Measurements from ENCODE around the gene OR51E1. TPM values are rescaled to one million over a fixed set of nuclear protein-coding genes. Genes with fewer than 3 reads are reported as not detected.
A peak's percentile ranks its signal among the peaks of the same experiment; 100 is the strongest.

OR51E1 gene
- total and polyA plus RNA-seq, 3 experiments from 2014 or later = not detected

DNA sequence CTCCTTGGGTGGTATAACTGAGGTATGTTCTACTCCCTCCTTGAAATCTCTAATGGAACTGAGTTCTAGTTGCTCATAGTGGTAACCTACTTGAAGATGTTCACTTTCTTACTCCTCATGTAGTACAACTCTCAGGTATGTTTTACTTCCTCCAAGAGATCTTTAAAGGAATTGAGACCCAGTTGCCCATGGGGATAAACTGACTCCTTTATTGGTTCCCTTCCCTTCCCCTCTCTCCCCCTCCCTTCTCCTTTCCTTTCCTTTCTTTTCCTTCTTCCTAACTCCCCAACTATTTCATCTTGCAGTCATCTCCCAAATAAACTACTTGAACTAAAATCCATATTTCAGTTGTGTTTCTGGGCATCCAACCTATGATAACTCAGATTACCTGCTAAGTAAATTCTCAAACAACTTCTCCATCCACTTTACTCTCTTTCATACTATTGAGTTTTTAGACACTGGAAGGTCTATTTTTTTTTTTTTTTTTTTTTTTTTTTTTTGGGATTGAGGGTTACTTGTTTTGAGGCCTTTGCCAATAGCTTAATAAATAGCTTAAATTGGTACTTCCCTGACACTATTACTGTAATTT is 27.8 kb upstream of the OR51E1 start:
- Histone ChIP-seq H3K4me1 (ENCODE audit: insufficient read depth, low read length) (no peaks in the 10 kb centered on the region), H3K27ac (ENCODE audit: low read depth, low read length) (no peak overlapping the region), H3K36me3 (ENCODE audit: insufficient read depth, low read length) (no peaks in the 10 kb centered on the region), H3K9me3 (ENCODE audit: low read length) (no peaks in the 10 kb centered on the region), H3K4me3 (ENCODE audit: low read length) (no peak overlapping the region), H3K27me3 (ENCODE audit: insufficient read depth, low read length, poor library complexity, severe bottlenecking) (no peaks in the 10 kb centered on the region)
- Mint-ChIP-seq H3K9me3 (no peaks in the 10 kb centered on the region), H3K36me3 (peaks cover 0 to 8% (median 0%) of the 10 kb centered on the region in 3 donors), H3K4me3 (no peak overlapping the region), H3K4me1 (peaks cover 0 to 1% (median 0%) of the 10 kb centered on the region in 3 donors), H3K27ac (no peak overlapping the region), H3K27me3 (peaks cover 2 to 24% of the 10 kb centered on the region in 2 donors)
- POLR2A ChIA-PET = no interaction called here
- no peak for DNase-seq
- CTCF ChIA-PET = no interaction called here

DNA sequence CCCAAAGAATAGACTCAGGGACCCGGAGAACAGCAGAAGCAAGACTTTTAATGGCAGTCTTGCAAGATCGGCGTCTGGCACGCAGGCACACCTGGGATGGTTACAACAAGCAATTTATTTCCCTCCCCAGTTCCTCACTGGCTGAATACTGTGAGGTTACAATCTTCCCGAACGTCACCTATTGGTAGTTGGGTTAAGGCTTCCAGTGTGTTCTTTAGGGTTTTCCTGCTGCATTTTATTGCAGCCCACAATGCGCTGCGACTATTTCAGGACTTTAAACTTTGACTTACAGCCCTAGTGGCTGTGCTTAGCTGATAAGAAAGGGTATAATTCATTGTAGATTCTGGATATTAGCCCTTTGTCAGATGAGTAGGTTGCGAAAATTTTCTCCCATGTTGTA is 24.3 kb upstream of the OR51E1 start:
- Histone ChIP-seq H3K4me1 (ENCODE audit: insufficient read depth, low read length) (no peaks in the 10 kb centered on the region), H3K36me3 (ENCODE audit: insufficient read depth, low read length) (no peaks in the 10 kb centered on the region), H3K27me3 (ENCODE audit: insufficient read depth, low read length, poor library complexity, severe bottlenecking) (no peaks in the 10 kb centered on the region), H3K9me3 (ENCODE audit: low read length) (no peaks in the 10 kb centered on the region), H3K4me3 (ENCODE audit: low read length) (no peak overlapping the region), H3K27ac (ENCODE audit: low read depth, low read length) (no peak overlapping the region)
- H3K9me3 Mint-ChIP-seq = no peaks in the 10 kb centered on the region
- no peaks in the 10 kb centered on the region for H3K4me1 Mint-ChIP-seq
- peaks cover 4 to 33% of the 10 kb centered on the region in 2 donors for H3K27me3 Mint-ChIP-seq
- H3K36me3 Mint-ChIP-seq = peaks cover 0 to 9% (median 0%) of the 10 kb centered on the region in 3 donors
- no peak overlapping the region for H3K4me3 Mint-ChIP-seq
- DNase-seq = no peak
- H3K27ac Mint-ChIP-seq = no peak overlapping the region
- ChIA-PET CTCF (no interaction called here), POLR2A (no interaction called here)

DNA sequence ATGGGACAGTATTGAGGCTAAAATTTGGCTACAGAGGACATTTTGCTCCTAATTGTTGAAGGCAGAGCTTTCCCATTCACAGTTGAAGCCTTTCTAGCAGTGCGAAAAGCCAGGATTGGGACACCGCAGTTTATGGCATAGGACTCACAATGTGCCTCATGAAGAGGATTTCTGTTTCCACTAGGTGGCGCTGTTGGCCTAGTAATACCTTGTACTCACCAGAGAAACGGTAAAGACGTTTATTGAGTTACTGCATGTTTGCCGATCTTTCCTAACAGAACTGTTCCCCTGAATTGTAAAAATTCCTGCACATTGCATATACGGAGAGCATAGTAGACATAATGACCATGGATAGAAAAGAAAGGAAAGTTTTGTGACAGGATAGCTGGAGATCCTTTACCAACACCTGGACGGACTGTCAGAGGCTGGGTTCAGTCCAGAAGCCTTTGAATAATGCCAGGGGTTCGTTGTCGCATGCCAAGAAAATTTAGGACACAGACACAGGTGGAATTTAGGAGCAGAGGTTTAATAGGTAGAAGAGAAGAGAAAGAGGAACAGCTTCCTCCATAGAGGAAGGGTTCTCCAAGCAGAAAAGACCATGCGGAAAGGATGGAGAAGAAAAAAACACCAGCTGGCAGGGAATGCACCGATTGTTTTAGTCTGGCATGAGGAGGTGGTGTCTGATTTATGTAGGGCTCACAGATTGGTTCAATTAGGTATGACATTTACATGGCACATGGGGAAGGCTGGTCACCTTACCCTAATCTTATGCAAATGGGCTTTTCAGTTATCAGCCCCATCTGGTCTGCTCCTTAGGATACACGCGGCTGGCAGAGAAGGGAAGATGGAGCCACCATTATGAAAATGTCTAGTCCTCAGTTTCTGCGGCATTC is 17.3 kb upstream of the OR51E1 start:
- ChIA-PET CTCF (interaction anchor here (1.9 kb wide), 2 partner anchors 10 to 14 kb away, joined by 3 to 10 read pairs; partner anchors contain the start of gene OR51D1), POLR2A (no interaction called here)
- Mint-ChIP-seq H3K27me3 (peaks cover 37 to 55% of the 10 kb centered on the region in 2 donors), H3K4me1 (no peaks in the 10 kb centered on the region), H3K9me3 (peaks cover 10 to 27% (median 16%) of the 10 kb centered on the region in 5 donors), H3K27ac (no peak overlapping the region), H3K4me3 (no peak overlapping the region), H3K36me3 (peaks cover 0 to 25% (median 3%) of the 10 kb centered on the region in 3 donors)
- Histone ChIP-seq H3K4me1 (ENCODE audit: insufficient read depth, low read length) (no peaks in the 10 kb centered on the region), H3K9me3 (ENCODE audit: low read length) (peaks cover 6% of the 10 kb centered on the region), H3K27me3 (ENCODE audit: insufficient read depth, low read length, poor library complexity, severe bottlenecking) (no peaks in the 10 kb centered on the region), H3K4me3 (ENCODE audit: low read length) (no peak overlapping the region), H3K27ac (ENCODE audit: low read depth, low read length) (no peak overlapping the region), H3K36me3 (ENCODE audit: insufficient read depth, low read length) (no peaks in the 10 kb centered on the region)
- DNase-seq = peak in 3 of 5 donors; percentile 12 to 64 (median 24)

DNA sequence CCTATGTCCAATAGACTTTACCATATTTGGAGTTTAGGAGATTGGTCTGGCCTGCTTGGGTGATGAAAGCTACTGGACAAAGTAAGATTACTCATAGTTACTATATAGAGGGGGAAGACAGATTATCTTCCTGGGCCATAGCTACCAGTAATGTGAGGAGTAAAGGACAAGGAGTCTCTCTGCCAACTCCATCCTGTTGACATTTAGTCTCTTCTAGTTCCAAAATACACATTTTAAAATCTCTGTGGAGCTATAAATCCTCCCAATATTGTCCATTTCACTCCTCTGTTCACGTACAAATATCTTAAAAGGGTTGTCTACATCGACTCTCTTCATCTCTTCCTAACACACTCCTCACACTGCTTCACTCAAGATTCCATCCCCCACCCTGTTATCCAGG is 7.6 kb upstream of the OR51E1 start:
- CTCF ChIA-PET = interaction anchor here (0.7 to 3.8 kb wide), 11 partner anchors 7 to 1718 kb away, joined by 3 to 23 read pairs (median 4); partner anchors contain the start of genes OR52N2 and TRIM68

DNA sequence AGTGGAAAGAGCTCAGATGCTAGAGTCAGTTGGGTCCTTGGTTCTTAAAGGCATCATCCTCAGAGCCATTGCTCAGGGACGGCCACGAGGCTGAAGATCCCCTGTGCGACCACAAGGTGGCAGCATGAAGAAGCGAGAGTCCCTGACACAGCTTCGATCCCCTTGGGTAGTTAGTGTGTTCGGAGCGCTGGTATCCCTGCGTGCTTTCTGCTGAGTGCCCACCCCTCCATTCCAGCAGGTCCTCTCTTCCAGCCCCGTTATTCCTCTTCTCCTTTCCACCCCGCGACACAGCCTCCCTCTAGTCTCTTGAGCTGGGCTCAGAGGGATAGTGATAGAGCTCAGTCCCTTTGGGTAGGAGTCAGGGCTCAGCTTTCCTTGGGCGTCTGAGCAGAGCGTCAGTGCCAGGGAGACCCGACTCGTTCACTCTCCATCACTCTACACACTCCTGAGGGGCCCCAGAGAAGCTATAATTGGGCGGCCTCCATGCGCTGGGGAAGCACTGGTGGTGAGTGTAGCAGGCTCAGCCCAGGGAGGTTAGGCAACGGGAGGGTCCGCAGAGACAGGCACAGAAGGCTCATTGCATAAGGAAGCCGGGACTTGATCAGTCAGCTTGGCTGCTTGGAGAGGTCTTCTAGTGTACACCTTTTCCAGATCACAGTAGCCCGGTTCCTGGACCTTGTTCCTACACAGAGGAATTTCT is 6.7 kb upstream of the OR51E1 start, which contains the start of gene OR51D1:
OR51D1 (plus strand) TSS at position 516 of the 700 bp plus-strand sequence. CDS start 2,314 bp downstream, outside the sequence.
- H3K4me3 Mint-ChIP-seq = no peak within 1 kb of the TSS
- H3K27ac ChIP-seq (ENCODE audit: low read depth, low read length) = no peak within 1 kb of the TSS

More for the DNA sequence above, 7.6 kb upstream of the OR51E1 start:
- H3K4me1 ChIP-seq (ENCODE audit: insufficient read depth, low read length) = no peaks in the 10 kb centered on the region
- Mint-ChIP-seq H3K27ac (no peak overlapping the region), H3K27me3 (peaks cover 8 to 13% of the 10 kb centered on the region in 2 donors), H3K4me3 (no peak overlapping the region), H3K4me1 (no peaks in the 10 kb centered on the region), H3K36me3 (no peaks in the 10 kb centered on the region), H3K9me3 (no peaks in the 10 kb centered on the region)
- H3K27ac ChIP-seq (ENCODE audit: low read depth, low read length) = no peak overlapping the region
- H3K36me3 ChIP-seq (ENCODE audit: insufficient read depth, low read length) = no peaks in the 10 kb centered on the region
- no peak overlapping the region for H3K4me3 ChIP-seq (ENCODE audit: low read length)
- no peaks in the 10 kb centered on the region for H3K27me3 ChIP-seq (ENCODE audit: insufficient read depth, low read length, poor library complexity, severe bottlenecking)
- POLR2A ChIA-PET = no interaction called here
- DNase-seq = no peak
- no peaks in the 10 kb centered on the region for H3K9me3 ChIP-seq (ENCODE audit: low read length)

DNA sequence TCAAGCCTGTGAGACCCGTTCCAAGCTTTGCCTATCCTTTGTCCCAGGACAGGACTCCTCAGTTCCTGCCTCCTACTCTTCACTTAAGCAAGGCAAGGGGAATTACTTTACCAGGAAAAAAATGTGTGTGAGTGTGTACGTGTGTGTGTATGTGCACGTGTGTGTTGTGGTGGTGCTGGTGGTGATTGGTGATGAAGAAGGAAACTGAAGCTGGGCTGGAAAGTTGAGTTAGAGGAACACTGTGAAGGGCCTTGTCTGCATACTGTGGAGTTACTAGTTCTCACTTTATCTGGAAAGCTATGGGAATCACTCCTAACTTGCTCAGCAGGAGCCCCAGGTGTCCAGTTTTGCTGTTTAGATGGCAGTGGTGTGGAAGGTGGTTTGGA is 6.1 kb upstream of the OR51E1 start:
- ChIA-PET POLR2A (no interaction called here), CTCF (interaction anchor here (1.2 to 3.8 kb wide), 10 partner anchors 8 to 1716 kb away, joined by 3 to 23 read pairs (median 5); partner anchors contain the start of gene OR52N2)
- Histone ChIP-seq H3K9me3 (ENCODE audit: low read length) (no peaks in the 10 kb centered on the region), H3K27ac (ENCODE audit: low read depth, low read length) (no peak overlapping the region), H3K4me1 (ENCODE audit: insufficient read depth, low read length) (no peaks in the 10 kb centered on the region), H3K36me3 (ENCODE audit: insufficient read depth, low read length) (no peaks in the 10 kb centered on the region), H3K27me3 (ENCODE audit: insufficient read depth, low read length, poor library complexity, severe bottlenecking) (no peaks in the 10 kb centered on the region), H3K4me3 (ENCODE audit: low read length) (no peak overlapping the region)
- Mint-ChIP-seq H3K36me3 (no peaks in the 10 kb centered on the region), H3K9me3 (no peaks in the 10 kb centered on the region), H3K27me3 (peaks cover 3 to 10% of the 10 kb centered on the region in 2 donors), H3K4me1 (no peaks in the 10 kb centered on the region), H3K27ac (no peak overlapping the region), H3K4me3 (no peak overlapping the region)
- no peak for DNase-seq

More for the DNA sequence above, 6.7 kb upstream of the OR51E1 start, which contains the start of gene OR51D1:
- Histone ChIP-seq H3K4me1 (ENCODE audit: insufficient read depth, low read length) (no peaks in the 10 kb centered on the region), H3K4me3 (ENCODE audit: low read length) (no peak within 1 kb of the TSS), H3K36me3 (ENCODE audit: insufficient read depth, low read length) (no peaks in the 10 kb centered on the region), H3K27me3 (ENCODE audit: insufficient read depth, low read length, poor library complexity, severe bottlenecking) (no peaks in the 10 kb centered on the region), H3K9me3 (ENCODE audit: low read length) (no peaks in the 10 kb centered on the region)
- CTCF ChIA-PET = interaction anchor here (0.8 to 3.8 kb wide), 16 partner anchors 8 to 1717 kb away, joined by 3 to 23 read pairs (median 4); partner anchors contain the start of genes OR52N2 and TRIM68
- H3K9me3 Mint-ChIP-seq = no peaks in the 10 kb centered on the region
- H3K27ac Mint-ChIP-seq = no peak within 1 kb of the TSS
- peaks cover 0 to 14% of the 10 kb centered on the region in 2 donors for H3K27me3 Mint-ChIP-seq
- no peaks in the 10 kb centered on the region for H3K36me3 Mint-ChIP-seq
- peak; percentile 39 to 79 (median 52) for DNase-seq
- H3K4me1 Mint-ChIP-seq = no peaks in the 10 kb centered on the region
- POLR2A ChIA-PET = no interaction called here

DNA sequence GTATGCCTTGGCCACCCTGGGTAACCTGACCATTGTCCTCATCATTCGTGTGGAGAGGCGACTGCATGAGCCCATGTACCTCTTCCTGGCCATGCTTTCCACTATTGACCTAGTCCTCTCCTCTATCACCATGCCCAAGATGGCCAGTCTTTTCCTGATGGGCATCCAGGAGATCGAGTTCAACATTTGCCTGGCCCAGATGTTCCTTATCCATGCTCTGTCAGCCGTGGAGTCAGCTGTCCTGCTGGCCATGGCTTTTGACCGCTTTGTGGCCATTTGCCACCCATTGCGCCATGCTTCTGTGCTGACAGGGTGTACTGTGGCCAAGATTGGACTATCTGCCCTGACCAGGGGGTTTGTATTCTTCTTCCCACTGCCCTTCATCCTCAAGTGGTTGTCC is 3.9 kb upstream of the OR51E1 start:
- no peaks in the 10 kb centered on the region for H3K9me3 Mint-ChIP-seq
- no peak for DNase-seq
- ChIA-PET POLR2A (no interaction called here), CTCF (no interaction called here)
- H3K27me3 ChIP-seq (ENCODE audit: insufficient read depth, low read length, poor library complexity, severe bottlenecking) = no peaks in the 10 kb centered on the region
- peak overlapping the region in 1 of 8 donors; percentile 44 for H3K27ac Mint-ChIP-seq
- H3K27ac ChIP-seq (ENCODE audit: low read depth, low read length) = no peak overlapping the region
- H3K9me3 ChIP-seq (ENCODE audit: low read length) = no peaks in the 10 kb centered on the region
- H3K36me3 ChIP-seq (ENCODE audit: insufficient read depth, low read length) = no peaks in the 10 kb centered on the region
- no peaks in the 10 kb centered on the region for H3K4me1 Mint-ChIP-seq
- H3K27me3 Mint-ChIP-seq = peaks cover 7 to 11% of the 10 kb centered on the region in 2 donors
- H3K4me3 ChIP-seq (ENCODE audit: low read length) = no peak overlapping the region
- no peak overlapping the region for H3K4me3 Mint-ChIP-seq
- H3K36me3 Mint-ChIP-seq = no peaks in the 10 kb centered on the region
- no peaks in the 10 kb centered on the region for H3K4me1 ChIP-seq (ENCODE audit: insufficient read depth, low read length)
